ENCODE results near the gene SCAMP2.

GRCh38 chr15:74867466-74868038 is 5.6 kb downstream of the SCAMP2 start:
- TF ChIP-seq CTCF (IDR thresholded peaks at IDR 0.05; ENCODE audit: borderline replicate concordance, extremely low read depth, low read length, poor library complexity, severe bottlenecking) (no peak), EZH2 (IDR thresholded peaks at IDR 0.05; ENCODE audit: borderline replicate concordance, low read depth, low read length, severe bottlenecking) (no peak)

All from DND-41 (cell line).